ENCODE data around the gene SEC14L5.

DNA sequence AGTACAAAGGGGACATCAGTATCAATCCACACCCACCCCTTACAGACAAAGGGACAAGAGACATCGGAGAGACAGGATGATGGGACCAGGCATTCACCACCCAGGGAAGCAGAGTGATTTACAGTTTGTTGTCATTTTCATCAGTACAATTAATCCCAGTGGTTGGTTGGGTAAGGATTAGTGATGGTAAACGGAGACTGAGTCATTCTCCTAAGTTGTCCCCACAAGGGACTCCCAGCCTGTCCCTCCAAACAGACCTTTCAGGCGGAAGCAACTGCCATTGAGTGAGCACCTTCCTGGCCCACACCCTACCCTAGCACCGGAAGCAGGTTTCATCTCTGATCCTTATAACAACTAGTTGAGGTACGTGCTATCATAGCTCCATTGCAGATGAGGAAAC is 32.3 kb upstream of the SEC14L5 start:
- TF ChIP-seq, protein P1, sequence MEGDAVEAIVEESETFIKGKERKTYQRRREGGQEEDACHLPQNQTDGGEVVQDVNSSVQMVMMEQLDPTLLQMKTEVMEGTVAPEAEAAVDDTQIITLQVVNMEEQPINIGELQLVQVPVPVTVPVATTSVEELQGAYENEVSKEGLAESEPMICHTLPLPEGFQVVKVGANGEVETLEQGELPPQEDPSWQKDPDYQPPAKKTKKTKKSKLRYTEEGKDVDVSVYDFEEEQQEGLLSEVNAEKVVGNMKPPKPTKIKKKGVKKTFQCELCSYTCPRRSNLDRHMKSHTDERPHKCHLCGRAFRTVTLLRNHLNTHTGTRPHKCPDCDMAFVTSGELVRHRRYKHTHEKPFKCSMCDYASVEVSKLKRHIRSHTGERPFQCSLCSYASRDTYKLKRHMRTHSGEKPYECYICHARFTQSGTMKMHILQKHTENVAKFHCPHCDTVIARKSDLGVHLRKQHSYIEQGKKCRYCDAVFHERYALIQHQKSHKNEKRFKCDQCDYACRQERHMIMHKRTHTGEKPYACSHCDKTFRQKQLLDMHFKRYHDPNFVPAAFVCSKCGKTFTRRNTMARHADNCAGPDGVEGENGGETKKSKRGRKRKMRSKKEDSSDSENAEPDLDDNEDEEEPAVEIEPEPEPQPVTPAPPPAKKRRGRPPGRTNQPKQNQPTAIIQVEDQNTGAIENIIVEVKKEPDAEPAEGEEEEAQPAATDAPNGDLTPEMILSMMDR (IDR thresholded peaks at IDR 0.05; ENCODE audit: insufficient read depth, low read depth, low read length): no peak
- TF ChIP-seq EZH2 (IDR thresholded peaks at IDR 0.05; ENCODE audit: insufficient read depth, low read length): no peak

All from astrocyte (in vitro differentiated cells and primary cell).